ENCODE data around the gene GPR78. TPM values are rescaled to one million over a fixed set of nuclear protein-coding genes. Genes with fewer than 3 reads are reported as not detected.
"Not testable (repeated sequence)": the region's sequence is repeated elsewhere in the genome, so short reads cannot be mapped to it uniquely, and the experiment has no call there.

GPR78 gene
- total RNA-seq, 1 donor from 2014 or later: 3.2 TPM

DNA sequence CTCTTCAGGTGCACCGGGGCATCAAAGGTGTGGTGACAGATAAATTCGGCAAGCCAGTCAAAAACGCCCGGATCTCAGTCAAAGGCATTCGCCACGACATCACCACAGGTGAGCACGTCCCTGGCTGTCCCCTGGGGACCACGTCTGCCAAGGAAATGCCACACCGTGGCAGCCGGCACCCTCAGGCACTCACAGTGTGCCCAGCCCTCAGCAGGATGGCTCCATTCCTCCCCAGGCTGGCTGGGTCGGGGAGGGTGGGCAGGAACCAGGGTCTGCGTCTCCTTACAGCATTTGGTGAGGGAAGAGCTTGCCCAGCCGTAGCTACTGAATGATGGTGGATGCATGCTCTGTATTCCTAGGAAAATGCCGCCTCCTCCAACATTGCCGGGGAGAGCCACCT is 38.2 kb downstream of the GPR78 start:
- Mint-ChIP-seq H3K9me3 (no peaks in the 10 kb centered on the region), H3K27me3 (ENCODE audit: low read depth) (no peaks in the 10 kb centered on the region), H3K36me3 (peaks cover 4% of the 10 kb centered on the region), H3K4me1 (peaks cover 7% of the 10 kb centered on the region), H3K27ac (no peak overlapping the region), H3K4me3 (no peak overlapping the region)
- TF ChIP-seq CTCF (IDR thresholded peaks at IDR 0.05; ENCODE audit: unreplicated experiment): no peak
- no peak for DNase-seq (ENCODE audit: low spot score in 2 of 2, unreplicated experiment in 2 of 2)

DNA sequence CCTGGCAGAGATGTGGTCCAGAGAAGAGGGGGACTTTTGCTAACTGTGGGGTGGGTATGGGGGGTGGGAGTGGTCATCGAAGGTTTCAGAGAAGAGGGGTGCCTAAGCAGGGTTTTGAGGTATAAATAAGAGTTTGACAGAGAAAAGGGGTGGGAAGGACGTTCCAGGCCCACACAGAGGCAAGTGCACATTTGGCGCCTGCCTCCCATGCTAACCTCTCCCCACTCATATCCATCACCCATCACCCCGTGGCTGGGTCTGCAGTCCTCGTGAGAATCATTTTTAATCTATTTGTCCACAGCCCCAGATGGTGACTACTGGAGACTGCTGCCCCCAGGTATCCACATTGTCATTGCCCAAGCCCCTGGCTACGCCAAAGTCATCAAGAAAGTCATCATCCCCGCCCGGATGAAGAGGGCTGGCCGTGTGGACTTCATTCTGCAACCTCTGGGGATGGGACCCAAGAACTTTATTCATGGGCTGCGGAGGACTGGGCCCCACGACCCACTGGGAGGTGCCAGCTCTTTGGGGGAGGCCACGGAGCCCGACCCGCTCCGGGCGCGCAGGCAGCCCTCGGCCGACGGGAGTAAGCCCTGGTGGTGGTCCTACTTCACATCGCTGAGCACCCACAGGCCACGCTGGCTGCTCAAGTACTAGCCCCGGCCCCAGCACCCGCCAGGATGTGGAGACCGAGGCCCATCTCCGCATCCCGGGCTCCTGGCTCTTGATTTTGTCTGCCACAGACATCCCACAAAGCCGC is 38.9 kb downstream of the GPR78 start:
- peaks cover 4% of the 10 kb centered on the region for H3K36me3 Mint-ChIP-seq
- peaks cover 7% of the 10 kb centered on the region for H3K4me1 Mint-ChIP-seq
- H3K9me3 Mint-ChIP-seq: no peaks in the 10 kb centered on the region
- no peaks in the 10 kb centered on the region for H3K27me3 Mint-ChIP-seq (ENCODE audit: low read depth)
- H3K4me3 Mint-ChIP-seq: no peak overlapping the region
- DNase-seq (ENCODE audit: low spot score in 2 of 2, unreplicated experiment in 2 of 2): no peak
- TF ChIP-seq CTCF (IDR thresholded peaks at IDR 0.05; ENCODE audit: unreplicated experiment): no peak
- no peak overlapping the region for H3K27ac Mint-ChIP-seq

GRCh38 chr4:8621135-8621534 is 40.9 kb downstream of the GPR78 start:
- H3K27ac Mint-ChIP-seq; H3K4me3 Mint-ChIP-seq; DNase-seq (ENCODE audit: low spot score in 2 of 2, unreplicated experiment in 2 of 2); H3K4me1 Mint-ChIP-seq; H3K36me3 Mint-ChIP-seq; H3K9me3 Mint-ChIP-seq; H3K27me3 Mint-ChIP-seq (ENCODE audit: low read depth): not testable (repeated sequence)

- not testable (repeated sequence) for H3K9me3 Mint-ChIP-seq
These were observed 44.5 kb downstream of the GPR78 start for GRCh38 chr4:8624601-8625272.

GRCh38 chr4:8630240-8630905 is 50.2 kb downstream of the GPR78 start:
- not testable (repeated sequence) for H3K9me3 Mint-ChIP-seq; DNase-seq (ENCODE audit: low spot score in 2 of 2, unreplicated experiment in 2 of 2); H3K4me3 Mint-ChIP-seq

More at GRCh38 chr4:8624601-8625272, 44.5 kb downstream of the GPR78 start:
- not testable (repeated sequence) for H3K27me3 Mint-ChIP-seq (ENCODE audit: low read depth); DNase-seq (ENCODE audit: low spot score in 2 of 2, unreplicated experiment in 2 of 2); H3K4me1 Mint-ChIP-seq; H3K36me3 Mint-ChIP-seq; H3K4me3 Mint-ChIP-seq; H3K27ac Mint-ChIP-seq

GRCh38 chr4:8631896-8632295 is 51.7 kb downstream of the GPR78 start:
- H3K36me3 Mint-ChIP-seq; H3K4me3 Mint-ChIP-seq; DNase-seq (ENCODE audit: low spot score in 2 of 2, unreplicated experiment in 2 of 2); H3K9me3 Mint-ChIP-seq; H3K4me1 Mint-ChIP-seq; H3K27me3 Mint-ChIP-seq (ENCODE audit: low read depth); H3K27ac Mint-ChIP-seq: not testable (repeated sequence)

More at GRCh38 chr4:8630240-8630905, 50.2 kb downstream of the GPR78 start:
- H3K4me1 Mint-ChIP-seq; H3K27me3 Mint-ChIP-seq (ENCODE audit: low read depth); H3K36me3 Mint-ChIP-seq; H3K27ac Mint-ChIP-seq: not testable (repeated sequence)

- H3K27ac Mint-ChIP-seq; H3K4me1 Mint-ChIP-seq; H3K9me3 Mint-ChIP-seq; H3K4me3 Mint-ChIP-seq; H3K36me3 Mint-ChIP-seq; DNase-seq (ENCODE audit: low spot score in 2 of 2, unreplicated experiment in 2 of 2): not testable (repeated sequence)
- peaks cover 20% of the 10 kb centered on the region for H3K27me3 Mint-ChIP-seq (ENCODE audit: low read depth)
These were observed 54.6 kb downstream of the GPR78 start for GRCh38 chr4:8634773-8635172.

GRCh38 chr4:8635897-8636554 is 55.8 kb downstream of the GPR78 start:
- peaks cover 29% of the 10 kb centered on the region for H3K27me3 Mint-ChIP-seq (ENCODE audit: low read depth)
- H3K4me3 Mint-ChIP-seq; H3K9me3 Mint-ChIP-seq; H3K36me3 Mint-ChIP-seq; DNase-seq (ENCODE audit: low spot score in 2 of 2, unreplicated experiment in 2 of 2); H3K27ac Mint-ChIP-seq; H3K4me1 Mint-ChIP-seq: not testable (repeated sequence)

Other genes starting within 250 kb of the GPR78 start
- 57.5 to 60.0 TPM (median 59.7 TPM) in 3 replicates for gene ACOX3, start 139.7 kb upstream of the GPR78 start, total RNA-seq
- gene TRMT44, start 139.6 kb upstream of the GPR78 start, total RNA-seq: 37.9 to 41.7 TPM (median 41.2 TPM) in 3 replicates
- 32.0 to 38.6 TPM (median 32.8 TPM) in 3 replicates for gene CPZ, start 12.4 kb downstream of the GPR78 start, total RNA-seq